OCI-LY7 (cell line): ENCODE data around the gene ACADSB.

Experiments used
- EZH2phosphoT487 ChIP-seq: fragments of 200-600 bp; sonication (generic); IDR thresholded peaks from 2 replicates; pipeline ENCODE4 v1.6.1; 2018; ENCODE audit warnings: low read depth, borderline replicate concordance, mild to moderate bottlenecking, mixed run types, antibody characterized with exemption, low read length, moderate library complexity, mixed read lengths
- TF ChIP-seq, protein P1 (sequence below): fragments of 200-600 bp; sonication (generic); conservative IDR thresholded peaks from 2 replicates; pipeline ENCODE4 v1.5.1; 2014; ENCODE audit warnings: mild to moderate bottlenecking, antibody characterized with exemption, low read length, moderate library complexity, mixed read lengths

DNA sequence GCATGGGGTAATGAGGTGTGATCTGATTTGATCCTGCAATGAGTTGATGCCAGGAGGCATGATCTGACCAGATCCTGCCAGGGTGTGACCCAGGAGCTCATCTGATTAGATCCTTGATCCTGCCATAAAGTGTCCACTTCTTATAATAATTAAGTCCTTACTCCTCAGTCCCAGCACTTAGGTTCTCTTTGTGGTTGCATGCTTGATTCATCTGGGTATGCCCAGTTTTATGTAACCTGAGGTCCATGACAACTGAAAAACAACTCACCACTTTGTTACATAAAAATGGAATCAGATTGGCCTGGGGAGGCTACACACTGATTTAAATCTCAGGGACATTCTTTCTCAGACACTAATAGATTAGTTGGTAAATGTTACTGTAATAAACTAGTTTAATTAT is 19.1 kb downstream of the ACADSB start:
- TF ChIP-seq, protein P1, sequence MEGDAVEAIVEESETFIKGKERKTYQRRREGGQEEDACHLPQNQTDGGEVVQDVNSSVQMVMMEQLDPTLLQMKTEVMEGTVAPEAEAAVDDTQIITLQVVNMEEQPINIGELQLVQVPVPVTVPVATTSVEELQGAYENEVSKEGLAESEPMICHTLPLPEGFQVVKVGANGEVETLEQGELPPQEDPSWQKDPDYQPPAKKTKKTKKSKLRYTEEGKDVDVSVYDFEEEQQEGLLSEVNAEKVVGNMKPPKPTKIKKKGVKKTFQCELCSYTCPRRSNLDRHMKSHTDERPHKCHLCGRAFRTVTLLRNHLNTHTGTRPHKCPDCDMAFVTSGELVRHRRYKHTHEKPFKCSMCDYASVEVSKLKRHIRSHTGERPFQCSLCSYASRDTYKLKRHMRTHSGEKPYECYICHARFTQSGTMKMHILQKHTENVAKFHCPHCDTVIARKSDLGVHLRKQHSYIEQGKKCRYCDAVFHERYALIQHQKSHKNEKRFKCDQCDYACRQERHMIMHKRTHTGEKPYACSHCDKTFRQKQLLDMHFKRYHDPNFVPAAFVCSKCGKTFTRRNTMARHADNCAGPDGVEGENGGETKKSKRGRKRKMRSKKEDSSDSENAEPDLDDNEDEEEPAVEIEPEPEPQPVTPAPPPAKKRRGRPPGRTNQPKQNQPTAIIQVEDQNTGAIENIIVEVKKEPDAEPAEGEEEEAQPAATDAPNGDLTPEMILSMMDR: no peak
- no peak for TF ChIP-seq EZH2phosphoT487
